Measurements from ENCODE around the gene CHCHD3. TPM values are rescaled to one million over a fixed set of nuclear protein-coding genes. Genes with fewer than 3 reads are reported as not detected.

Gene CHCHD3
- total RNA-seq, 1 experiment from 2014 or later, result 102 TPM

DNA sequence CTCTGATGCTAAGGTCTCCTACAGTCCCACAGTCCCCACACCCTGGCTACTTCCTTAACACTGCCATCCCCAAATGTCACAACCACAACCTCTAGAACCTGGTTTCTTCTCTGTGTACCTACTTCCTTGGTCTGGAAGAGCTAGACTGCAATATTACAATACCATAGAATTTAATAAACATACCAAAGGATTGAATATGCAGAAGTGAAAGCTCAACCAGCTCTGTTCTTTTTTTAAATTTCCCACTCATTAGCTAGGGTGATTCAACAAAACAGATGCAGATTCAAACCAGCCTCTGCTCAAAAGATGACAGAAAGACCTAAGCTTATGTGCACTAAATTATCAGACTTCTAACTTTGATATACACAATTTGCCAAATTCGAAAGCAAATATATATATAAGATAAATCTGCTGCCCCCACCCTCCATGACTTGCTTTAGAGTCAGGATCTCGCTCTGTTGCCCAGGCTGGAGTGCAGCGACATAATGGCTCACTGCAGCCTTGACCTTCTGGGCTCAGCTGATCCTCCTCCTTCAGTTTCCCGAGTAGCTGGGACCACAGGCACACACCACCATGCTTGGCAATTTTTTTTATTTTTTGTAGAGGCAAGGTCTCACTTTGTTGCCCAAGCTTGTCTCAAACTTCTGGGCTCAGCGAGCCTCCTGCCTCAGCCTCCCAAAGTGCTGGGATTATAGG is 212.6 kb downstream of the CHCHD3 start:
- no peaks in the 10 kb centered on the region for H3K4me1 Mint-ChIP-seq (ENCODE audit: low read depth, unreplicated experiment)
- Histone ChIP-seq H3K4me3 (ENCODE audit: low read depth, low read length) (no peak overlapping the region), H3K4me1 (no peaks in the 10 kb centered on the region), H3K36me3 (ENCODE audit: control insufficient read depth, insufficient read depth, low read length) (no peaks in the 10 kb centered on the region), H3K9me3 (no peaks in the 10 kb centered on the region), H3K27me3 (replicated peaks; ENCODE audit: control insufficient read depth, insufficient read depth, low read length) (no peaks in the 10 kb centered on the region)
- H3K27me3 Mint-ChIP-seq (ENCODE audit: insufficient read depth, unreplicated experiment), result no peaks in the 10 kb centered on the region
- H3K27ac Mint-ChIP-seq (ENCODE audit: unreplicated experiment), result no peak overlapping the region
- intact Hi-C loops (cut with micrococcal nuclease; ENCODE audit: unreplicated experiment), result no loop called here
- no TSS peak for BruUV-seq (replicated peaks)
- CTCF ChIA-PET, result no interaction called here
- TF ChIP-seq, protein P1, sequence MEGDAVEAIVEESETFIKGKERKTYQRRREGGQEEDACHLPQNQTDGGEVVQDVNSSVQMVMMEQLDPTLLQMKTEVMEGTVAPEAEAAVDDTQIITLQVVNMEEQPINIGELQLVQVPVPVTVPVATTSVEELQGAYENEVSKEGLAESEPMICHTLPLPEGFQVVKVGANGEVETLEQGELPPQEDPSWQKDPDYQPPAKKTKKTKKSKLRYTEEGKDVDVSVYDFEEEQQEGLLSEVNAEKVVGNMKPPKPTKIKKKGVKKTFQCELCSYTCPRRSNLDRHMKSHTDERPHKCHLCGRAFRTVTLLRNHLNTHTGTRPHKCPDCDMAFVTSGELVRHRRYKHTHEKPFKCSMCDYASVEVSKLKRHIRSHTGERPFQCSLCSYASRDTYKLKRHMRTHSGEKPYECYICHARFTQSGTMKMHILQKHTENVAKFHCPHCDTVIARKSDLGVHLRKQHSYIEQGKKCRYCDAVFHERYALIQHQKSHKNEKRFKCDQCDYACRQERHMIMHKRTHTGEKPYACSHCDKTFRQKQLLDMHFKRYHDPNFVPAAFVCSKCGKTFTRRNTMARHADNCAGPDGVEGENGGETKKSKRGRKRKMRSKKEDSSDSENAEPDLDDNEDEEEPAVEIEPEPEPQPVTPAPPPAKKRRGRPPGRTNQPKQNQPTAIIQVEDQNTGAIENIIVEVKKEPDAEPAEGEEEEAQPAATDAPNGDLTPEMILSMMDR (IDR thresholded peaks at IDR 0.05; ENCODE audit: insufficient read depth in 1 of 2, low read depth in 1 of 2, low read length in 1 of 2, severe bottlenecking in 1 of 2, unreplicated experiment in 1 of 2), result no peak
- no peaks in the 10 kb centered on the region for H3K9me3 Mint-ChIP-seq (ENCODE audit: unreplicated experiment)
- POLR2A ChIA-PET, result no interaction called here
- peaks cover 5% of the 10 kb centered on the region for H3K36me3 Mint-ChIP-seq (ENCODE audit: insufficient read depth, unreplicated experiment)
- no peak for DNase-seq
- no peak overlapping the region for H3K4me3 Mint-ChIP-seq (ENCODE audit: unreplicated experiment)

DNA sequence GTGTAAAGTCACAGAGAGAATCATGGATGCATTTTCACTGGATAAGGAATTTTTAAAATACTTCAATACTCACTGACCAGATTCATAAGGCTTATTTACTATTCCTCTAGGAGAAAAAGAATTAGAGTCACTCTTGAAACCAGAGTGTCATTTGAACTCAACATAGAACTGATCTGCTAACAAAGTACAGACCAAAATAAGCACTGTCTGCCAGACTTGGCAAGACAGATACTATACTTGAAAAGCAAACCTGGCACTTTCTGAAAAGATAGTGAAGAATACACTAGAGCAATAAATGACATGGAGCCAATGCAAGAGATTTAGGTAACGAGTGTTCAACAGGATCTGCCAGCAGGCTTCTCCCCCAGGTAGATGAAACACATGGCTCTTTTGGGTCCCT is 215.3 kb downstream of the CHCHD3 start:
- H3K9me3 Mint-ChIP-seq (ENCODE audit: unreplicated experiment), result no peaks in the 10 kb centered on the region
- Histone ChIP-seq H3K27me3 (replicated peaks; ENCODE audit: control insufficient read depth, insufficient read depth, low read length) (no peaks in the 10 kb centered on the region), H3K4me1 (no peaks in the 10 kb centered on the region), H3K36me3 (ENCODE audit: control insufficient read depth, insufficient read depth, low read length) (no peaks in the 10 kb centered on the region), H3K4me3 (ENCODE audit: low read depth, low read length) (no peak overlapping the region), H3K9me3 (no peaks in the 10 kb centered on the region)
- BruUV-seq (replicated peaks), result no TSS peak
- no peak for DNase-seq
- H3K27me3 Mint-ChIP-seq (ENCODE audit: insufficient read depth, unreplicated experiment), result no peaks in the 10 kb centered on the region
- no peaks in the 10 kb centered on the region for H3K4me1 Mint-ChIP-seq (ENCODE audit: low read depth, unreplicated experiment)
- ChIA-PET CTCF (no interaction called here), POLR2A (interaction anchor here (0.6 kb wide), 1 partner anchor 40 kb away, joined by 15 read pairs; no protein-coding TSS in a partner anchor)
- intact Hi-C loops (cut with micrococcal nuclease; ENCODE audit: unreplicated experiment), result no loop called here
- H3K27ac Mint-ChIP-seq (ENCODE audit: unreplicated experiment), result no peak overlapping the region
- H3K4me3 Mint-ChIP-seq (ENCODE audit: unreplicated experiment), result no peak overlapping the region
- H3K36me3 Mint-ChIP-seq (ENCODE audit: insufficient read depth, unreplicated experiment), result peaks cover 11% of the 10 kb centered on the region
- TF ChIP-seq, protein P1 (IDR thresholded peaks at IDR 0.05; ENCODE audit: insufficient read depth in 1 of 2, low read depth in 1 of 2, low read length in 1 of 2, severe bottlenecking in 1 of 2, unreplicated experiment in 1 of 2), result no peak

DNA sequence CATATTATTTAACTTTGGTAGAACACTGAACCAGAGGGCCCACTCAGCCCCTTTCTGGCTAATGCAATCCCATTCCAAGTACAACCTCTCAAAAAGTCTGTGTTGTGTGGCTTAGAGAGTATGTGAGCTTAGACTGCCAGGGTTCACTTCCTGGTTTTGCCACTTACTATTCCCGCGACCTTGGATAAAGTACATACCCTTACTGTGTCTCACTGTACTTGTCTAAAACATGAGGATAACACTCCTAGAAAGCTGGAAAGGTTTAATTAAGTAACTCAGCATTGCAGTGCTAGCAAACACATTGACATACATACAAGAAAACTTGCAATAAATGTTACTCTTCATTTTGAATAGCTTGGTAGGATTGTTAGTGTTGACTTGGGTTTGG is 215.8 kb downstream of the CHCHD3 start:
- no peaks in the 10 kb centered on the region for H3K9me3 ChIP-seq
- H3K4me1 Mint-ChIP-seq (ENCODE audit: low read depth, unreplicated experiment), result no peaks in the 10 kb centered on the region
- H3K4me3 ChIP-seq (ENCODE audit: low read depth, low read length), result no peak overlapping the region
- no peaks in the 10 kb centered on the region for H3K36me3 ChIP-seq (ENCODE audit: control insufficient read depth, insufficient read depth, low read length)
- H3K27me3 ChIP-seq (replicated peaks; ENCODE audit: control insufficient read depth, insufficient read depth, low read length), result no peaks in the 10 kb centered on the region
- H3K4me1 ChIP-seq, result no peaks in the 10 kb centered on the region
- TF ChIP-seq, protein P1 (IDR thresholded peaks at IDR 0.05; ENCODE audit: insufficient read depth in 1 of 2, low read depth in 1 of 2, low read length in 1 of 2, severe bottlenecking in 1 of 2, unreplicated experiment in 1 of 2), result no peak
- H3K4me3 Mint-ChIP-seq (ENCODE audit: unreplicated experiment), result no peak overlapping the region
- H3K36me3 Mint-ChIP-seq (ENCODE audit: insufficient read depth, unreplicated experiment), result peaks cover 11% of the 10 kb centered on the region
- DNase-seq, result no peak
- no peaks in the 10 kb centered on the region for H3K27me3 Mint-ChIP-seq (ENCODE audit: insufficient read depth, unreplicated experiment)
- CTCF ChIA-PET, result no interaction called here
- intact Hi-C loops (cut with micrococcal nuclease; ENCODE audit: unreplicated experiment), result no loop called here
- H3K27ac Mint-ChIP-seq (ENCODE audit: unreplicated experiment), result no peak overlapping the region
- no peaks in the 10 kb centered on the region for H3K9me3 Mint-ChIP-seq (ENCODE audit: unreplicated experiment)
- POLR2A ChIA-PET, result interaction anchor here (0.6 kb wide), 1 partner anchor 41 kb away, joined by 15 read pairs; no protein-coding TSS in a partner anchor
- BruUV-seq (replicated peaks), result no TSS peak
